Muscle layer of colon (tissue), 2 donors: ENCODE measurements around the gene FAM227A.
"Not testable (repeated sequence)": the region's sequence is repeated elsewhere in the genome, so short reads cannot be mapped to it uniquely, and the experiment has no call there.

Experiments
- H3K27ac ChIP-seq: one replicate; pipeline ENCODE4 v1.7.0; 2013; ENCODE audit warnings: low read depth, mild to moderate bottlenecking, low read length, moderate library complexity
- H3K27me3 ChIP-seq, 2 donors: one replicate each; pipeline ENCODE4 v1.7.0; 2013; ENCODE audit warnings: low read length in 2 of 2, mild to moderate bottlenecking in 2 of 2; ENCODE audit not compliant: insufficient read depth in 2 of 2, control insufficient read depth in 1 of 2
- H3K36me3 ChIP-seq: one replicate; pipeline ENCODE4 v1.7.0; 2013; ENCODE audit warnings: mild to moderate bottlenecking, low read length; ENCODE audit not compliant: insufficient read depth
- H3K4me1 ChIP-seq: one replicate; pipeline ENCODE4 v1.7.0; 2013; ENCODE audit warnings: mild to moderate bottlenecking, low read length; ENCODE audit not compliant: insufficient read depth
- H3K4me3 ChIP-seq, 2 donors: one replicate each; pipeline ENCODE4 v1.7.0; 2013; ENCODE audit warnings: low read length in 2 of 2, low read depth in 1 of 2, mild to moderate bottlenecking in 1 of 2, moderate library complexity in 1 of 2
- H3K9ac ChIP-seq: one replicate; pipeline ENCODE4 v1.7.0; 2013; ENCODE audit warnings: low read length
- H3K9me3 ChIP-seq: one replicate; pipeline ENCODE4 v1.7.0; 2013; ENCODE audit warnings: mild to moderate bottlenecking, low read length
- donor health status: abdominal sarcoma.
- donor health status: Adenocarcinoma of cecum.

The FAM227A gene

GRCh38 chr22:38655519-38656255 lies 505 bp downstream of the FAM227A start:
- peak overlapping the region; percentile 75 to 97 for H3K4me3 ChIP-seq
- H3K36me3 ChIP-seq = no peaks in the 10 kb centered on the region
- H3K27me3 ChIP-seq = no peaks in the 10 kb centered on the region
- H3K4me1 ChIP-seq = peaks cover 10% of the 10 kb centered on the region
- H3K27ac ChIP-seq = peak overlapping the region; percentile 95
- peak overlapping the region; percentile 60 for H3K9ac ChIP-seq
- no peaks in the 10 kb centered on the region for H3K9me3 ChIP-seq

GRCh38 chr22:38653741-38654140 lies 2.5 kb downstream of the FAM227A start:
- Histone ChIP-seq H3K9me3 (no peaks in the 10 kb centered on the region), H3K27ac (no peak overlapping the region), H3K9ac (no peak overlapping the region), H3K4me1 (peaks cover 10% of the 10 kb centered on the region), H3K36me3 (no peaks in the 10 kb centered on the region), H3K27me3 (no peaks in the 10 kb centered on the region), H3K4me3 (no peak overlapping the region)

- no peak overlapping the region for H3K27ac ChIP-seq
- H3K4me1 ChIP-seq = peaks cover 10% of the 10 kb centered on the region
- no peaks in the 10 kb centered on the region for H3K36me3 ChIP-seq
- no peaks in the 10 kb centered on the region for H3K9me3 ChIP-seq
- H3K27me3 ChIP-seq = no peaks in the 10 kb centered on the region
- no peak overlapping the region for H3K4me3 ChIP-seq
- no peak overlapping the region for H3K9ac ChIP-seq
These were observed 3.3 kb downstream of the FAM227A start for GRCh38 chr22:38652859-38653258.

GRCh38 chr22:38649841-38650522 lies 6.2 kb downstream of the FAM227A start:
- no peaks in the 10 kb centered on the region for H3K9me3 ChIP-seq
- H3K27me3 ChIP-seq = no peaks in the 10 kb centered on the region
- H3K4me1 ChIP-seq = no peaks in the 10 kb centered on the region
- H3K4me3 ChIP-seq = no peak overlapping the region
- no peaks in the 10 kb centered on the region for H3K36me3 ChIP-seq
- H3K27ac ChIP-seq = no peak overlapping the region
- no peak overlapping the region for H3K9ac ChIP-seq

- Histone ChIP-seq H3K27me3 (no peaks in the 10 kb centered on the region), H3K9ac (no peak overlapping the region), H3K4me1 (no peaks in the 10 kb centered on the region), H3K36me3 (no peaks in the 10 kb centered on the region), H3K9me3 (no peaks in the 10 kb centered on the region), H3K27ac (no peak overlapping the region), H3K4me3 (no peak overlapping the region)
These were observed 10.8 kb downstream of the FAM227A start for GRCh38 chr22:38645430-38645829.

GRCh38 chr22:38644245-38644644 lies 11.9 kb downstream of the FAM227A start:
- H3K36me3 ChIP-seq, H3K9ac ChIP-seq, H3K9me3 ChIP-seq, H3K27ac ChIP-seq, H3K27me3 ChIP-seq, H3K4me3 ChIP-seq, H3K4me1 ChIP-seq: not testable (repeated sequence)

- Histone ChIP-seq H3K27ac (no peak overlapping the region), H3K9ac (no peak overlapping the region), H3K9me3 (no peaks in the 10 kb centered on the region)
These were observed 14.6 kb downstream of the FAM227A start for GRCh38 chr22:38641476-38642040.

GRCh38 chr22:38638728-38639127 lies 17.5 kb downstream of the FAM227A start:
- Histone ChIP-seq H3K27ac (no peak overlapping the region), H3K27me3 (no peaks in the 10 kb centered on the region), H3K36me3 (no peaks in the 10 kb centered on the region), H3K9me3 (no peaks in the 10 kb centered on the region), H3K9ac (no peak overlapping the region), H3K4me3 (no peak overlapping the region), H3K4me1 (no peaks in the 10 kb centered on the region)

More at GRCh38 chr22:38641476-38642040, 14.6 kb downstream of the FAM227A start:
- Histone ChIP-seq H3K27me3 (no peaks in the 10 kb centered on the region), H3K4me1 (no peaks in the 10 kb centered on the region), H3K36me3 (no peaks in the 10 kb centered on the region), H3K4me3 (no peak overlapping the region)

- H3K36me3 ChIP-seq = no peaks in the 10 kb centered on the region
- no peaks in the 10 kb centered on the region for H3K27me3 ChIP-seq
- no peak overlapping the region for H3K9ac ChIP-seq
- no peaks in the 10 kb centered on the region for H3K4me1 ChIP-seq
- H3K27ac ChIP-seq = no peak overlapping the region
- no peak overlapping the region for H3K4me3 ChIP-seq
- H3K9me3 ChIP-seq = no peaks in the 10 kb centered on the region
These were observed 18.0 kb downstream of the FAM227A start for GRCh38 chr22:38638216-38638615.

- H3K27me3 ChIP-seq = no peaks in the 10 kb centered on the region
- H3K4me3 ChIP-seq = no peak overlapping the region
- no peak overlapping the region for H3K27ac ChIP-seq
- H3K9ac ChIP-seq = no peak overlapping the region
- H3K9me3 ChIP-seq = no peaks in the 10 kb centered on the region
- no peaks in the 10 kb centered on the region for H3K4me1 ChIP-seq
- no peaks in the 10 kb centered on the region for H3K36me3 ChIP-seq
These were observed 23.7 kb downstream of the FAM227A start for GRCh38 chr22:38632528-38632927.

GRCh38 chr22:38631724-38632123 lies 24.5 kb downstream of the FAM227A start:
- H3K9ac ChIP-seq = no peak overlapping the region
- H3K27ac ChIP-seq = no peak overlapping the region
- no peaks in the 10 kb centered on the region for H3K36me3 ChIP-seq
- no peaks in the 10 kb centered on the region for H3K27me3 ChIP-seq
- H3K9me3 ChIP-seq = no peaks in the 10 kb centered on the region
- no peak overlapping the region for H3K4me3 ChIP-seq
- H3K4me1 ChIP-seq = no peaks in the 10 kb centered on the region
